Neutrophil (primary cell): ENCODE results near the gene CXCL5.

Experiments
- H3K27ac ChIP-seq: fragments of 200-600 bp; sonication (generic); 2 replicates; pipeline ENCODE4 v1.5.1; 2016; ENCODE audit warnings: mild to moderate bottlenecking, moderate library complexity
- H3K27me3 ChIP-seq: fragments of 200-600 bp; sonication (generic); 2 replicates; pipeline ENCODE4 v1.6.0; 2016; ENCODE audit warnings: mild to moderate bottlenecking
- H3K36me3 ChIP-seq: fragments of 200-600 bp; sonication (generic); 2 replicates; pipeline ENCODE4 v1.5.1; 2017
- H3K4me1 ChIP-seq, 2 experiments: fragments of 200-600 bp in 1 of 2; sonication (generic) in 1 of 2; 1 replicate in 1 of 2; 2 replicates in 1 of 2; pipeline versions ENCODE4 v1.5.1 to v1.6.1; 2013 to 2016; ENCODE audit warnings: low read depth in 1 of 2, low read length in 1 of 2, mild to moderate bottlenecking in 1 of 2, moderate library complexity in 1 of 2; ENCODE audit not compliant: control insufficient read depth in 1 of 2, insufficient read depth in 1 of 2
- H3K4me3 ChIP-seq, 2 experiments: fragments of 200-600 bp in 1 of 2; sonication (generic) in 1 of 2; 1 replicate in 1 of 2; 2 replicates in 1 of 2; pipeline ENCODE4 v1.5.1; 2013 to 2016; ENCODE audit warnings: low read depth in 1 of 2, low read length in 1 of 2, mild to moderate bottlenecking in 1 of 2, moderate library complexity in 1 of 2
- H3K9me3 ChIP-seq: fragments of 200-600 bp; sonication (generic); 2 replicates; pipeline ENCODE4 v1.5.1; 2016
- CTCF ChIP-seq: fragments of 200-600 bp; sonication (generic); IDR thresholded peaks from 2 replicates; pipeline ENCODE4 v1.5.1; 2016; ENCODE audit warnings: antibody characterized with exemption

Gene CXCL5

GRCh38 chr4:74006009-74006476, 7.6 kb upstream of the CXCL5 start:
- no peak overlapping the region for H3K27ac ChIP-seq
- no peaks in the 10 kb centered on the region for H3K36me3 ChIP-seq
- no peak overlapping the region for H3K4me3 ChIP-seq
- no peaks in the 10 kb centered on the region for H3K27me3 ChIP-seq
- no peak for TF ChIP-seq CTCF
- no peaks in the 10 kb centered on the region for H3K9me3 ChIP-seq
- H3K4me1 ChIP-seq, result peaks cover 20 to 23% of the 10 kb centered on the region in 2 experiments

- H3K4me1 ChIP-seq, result peaks cover 15 to 17% of the 10 kb centered on the region in 2 experiments
- H3K27ac ChIP-seq, result no peak overlapping the region
- H3K27me3 ChIP-seq, result no peaks in the 10 kb centered on the region
- H3K4me3 ChIP-seq, result no peak overlapping the region
- H3K9me3 ChIP-seq, result no peaks in the 10 kb centered on the region
- no peak for TF ChIP-seq CTCF
- no peaks in the 10 kb centered on the region for H3K36me3 ChIP-seq
Measured at GRCh38 chr4:74005528-74005927, 7.1 kb upstream of the CXCL5 start.

GRCh38 chr4:74004668-74005067, 6.2 kb upstream of the CXCL5 start:
- no peaks in the 10 kb centered on the region for H3K9me3 ChIP-seq
- no peak overlapping the region for H3K27ac ChIP-seq
- no peaks in the 10 kb centered on the region for H3K36me3 ChIP-seq
- TF ChIP-seq CTCF, result no peak
- H3K4me1 ChIP-seq, result peaks cover 9% of the 10 kb centered on the region in 2 experiments
- H3K27me3 ChIP-seq, result peaks cover 2% of the 10 kb centered on the region
- H3K4me3 ChIP-seq, result no peak overlapping the region

GRCh38 chr4:74000301-74000700, 1.8 kb upstream of the CXCL5 start:
- no peak for TF ChIP-seq CTCF
- H3K27me3 ChIP-seq, result peaks cover 40% of the 10 kb centered on the region
- H3K4me3 ChIP-seq, result no peak overlapping the region
- peaks cover 7 to 11% of the 10 kb centered on the region in 2 experiments for H3K4me1 ChIP-seq
- H3K9me3 ChIP-seq, result no peaks in the 10 kb centered on the region
- no peak overlapping the region for H3K27ac ChIP-seq
- H3K36me3 ChIP-seq, result no peaks in the 10 kb centered on the region

- no peak overlapping the region for H3K27ac ChIP-seq
- TF ChIP-seq CTCF, result no peak
- no peaks in the 10 kb centered on the region for H3K4me1 ChIP-seq
- H3K36me3 ChIP-seq, result no peaks in the 10 kb centered on the region
- H3K9me3 ChIP-seq, result no peaks in the 10 kb centered on the region
- no peak overlapping the region for H3K4me3 ChIP-seq
- H3K27me3 ChIP-seq, result peaks cover 12% of the 10 kb centered on the region
Measured at GRCh38 chr4:73992050-73992449, 6.4 kb downstream of the CXCL5 start.

GRCh38 chr4:73991742-73992000, 6.8 kb downstream of the CXCL5 start:
- H3K27me3 ChIP-seq, result peaks cover 8% of the 10 kb centered on the region
- H3K4me1 ChIP-seq, result no peaks in the 10 kb centered on the region
- TF ChIP-seq CTCF, result no peak
- no peak overlapping the region for H3K27ac ChIP-seq
- H3K4me3 ChIP-seq, result no peak overlapping the region
- H3K9me3 ChIP-seq, result no peaks in the 10 kb centered on the region
- no peaks in the 10 kb centered on the region for H3K36me3 ChIP-seq
